Epithelial cell of proximal tubule (primary cell): ENCODE data around the gene COL5A1. TPM values are rescaled to one million over a fixed set of nuclear protein-coding genes. Genes with fewer than 3 reads are reported as not detected.

Experiments
- DNase-seq: peaks from one replicate; pipeline ENCODE4 v3.0.0-alpha.2; 2011; ENCODE audit warnings: low read depth
- H3K4me3 ChIP-seq: 2 replicates; pipeline ENCODE4 v1.5.1; 2011; ENCODE audit warnings: low read depth, mild to moderate bottlenecking, low read length
- total RNA-seq: library from RNA; depleted of rRNA; stranded (reverse); fragments of >200 nt; gene quantifications from 2 replicates; pipeline ENCODE4 v1.2.3, GENCODE V29; 2015
- TF ChIP-seq, protein P1 (sequence below): conservative IDR thresholded peaks from 2 replicates; pipeline ENCODE4 v1.5.1; 2012; ENCODE audit warnings: low read depth, mild to moderate bottlenecking, low read length

Gene COL5A1
- total RNA-seq, 1 donor from 2014 or later = 16.0 TPM

DNA sequence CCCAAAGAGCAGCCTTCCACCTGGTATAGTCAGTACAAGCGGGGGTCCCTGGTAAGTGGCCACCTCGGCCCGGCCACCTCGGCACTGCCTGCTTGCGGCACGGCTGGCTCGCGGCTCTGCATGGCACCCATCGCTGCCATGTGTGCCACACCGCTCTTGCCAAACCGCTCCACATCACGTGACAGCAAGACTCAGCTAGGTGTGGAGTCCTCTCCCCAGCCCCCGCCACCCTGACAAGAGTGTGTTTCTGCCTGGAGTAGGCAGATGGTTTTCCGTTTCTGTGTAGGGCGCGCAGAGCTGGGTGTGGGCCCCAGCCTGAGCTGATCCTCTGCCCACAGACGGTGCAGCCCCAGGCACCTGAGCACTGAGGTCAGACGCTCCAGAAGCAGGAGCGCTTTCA is 188.5 kb downstream of the COL5A1 start:
- TF ChIP-seq, protein P1, sequence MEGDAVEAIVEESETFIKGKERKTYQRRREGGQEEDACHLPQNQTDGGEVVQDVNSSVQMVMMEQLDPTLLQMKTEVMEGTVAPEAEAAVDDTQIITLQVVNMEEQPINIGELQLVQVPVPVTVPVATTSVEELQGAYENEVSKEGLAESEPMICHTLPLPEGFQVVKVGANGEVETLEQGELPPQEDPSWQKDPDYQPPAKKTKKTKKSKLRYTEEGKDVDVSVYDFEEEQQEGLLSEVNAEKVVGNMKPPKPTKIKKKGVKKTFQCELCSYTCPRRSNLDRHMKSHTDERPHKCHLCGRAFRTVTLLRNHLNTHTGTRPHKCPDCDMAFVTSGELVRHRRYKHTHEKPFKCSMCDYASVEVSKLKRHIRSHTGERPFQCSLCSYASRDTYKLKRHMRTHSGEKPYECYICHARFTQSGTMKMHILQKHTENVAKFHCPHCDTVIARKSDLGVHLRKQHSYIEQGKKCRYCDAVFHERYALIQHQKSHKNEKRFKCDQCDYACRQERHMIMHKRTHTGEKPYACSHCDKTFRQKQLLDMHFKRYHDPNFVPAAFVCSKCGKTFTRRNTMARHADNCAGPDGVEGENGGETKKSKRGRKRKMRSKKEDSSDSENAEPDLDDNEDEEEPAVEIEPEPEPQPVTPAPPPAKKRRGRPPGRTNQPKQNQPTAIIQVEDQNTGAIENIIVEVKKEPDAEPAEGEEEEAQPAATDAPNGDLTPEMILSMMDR = no peak
- no peak for DNase-seq
- no peak overlapping the region for H3K4me3 ChIP-seq

DNA sequence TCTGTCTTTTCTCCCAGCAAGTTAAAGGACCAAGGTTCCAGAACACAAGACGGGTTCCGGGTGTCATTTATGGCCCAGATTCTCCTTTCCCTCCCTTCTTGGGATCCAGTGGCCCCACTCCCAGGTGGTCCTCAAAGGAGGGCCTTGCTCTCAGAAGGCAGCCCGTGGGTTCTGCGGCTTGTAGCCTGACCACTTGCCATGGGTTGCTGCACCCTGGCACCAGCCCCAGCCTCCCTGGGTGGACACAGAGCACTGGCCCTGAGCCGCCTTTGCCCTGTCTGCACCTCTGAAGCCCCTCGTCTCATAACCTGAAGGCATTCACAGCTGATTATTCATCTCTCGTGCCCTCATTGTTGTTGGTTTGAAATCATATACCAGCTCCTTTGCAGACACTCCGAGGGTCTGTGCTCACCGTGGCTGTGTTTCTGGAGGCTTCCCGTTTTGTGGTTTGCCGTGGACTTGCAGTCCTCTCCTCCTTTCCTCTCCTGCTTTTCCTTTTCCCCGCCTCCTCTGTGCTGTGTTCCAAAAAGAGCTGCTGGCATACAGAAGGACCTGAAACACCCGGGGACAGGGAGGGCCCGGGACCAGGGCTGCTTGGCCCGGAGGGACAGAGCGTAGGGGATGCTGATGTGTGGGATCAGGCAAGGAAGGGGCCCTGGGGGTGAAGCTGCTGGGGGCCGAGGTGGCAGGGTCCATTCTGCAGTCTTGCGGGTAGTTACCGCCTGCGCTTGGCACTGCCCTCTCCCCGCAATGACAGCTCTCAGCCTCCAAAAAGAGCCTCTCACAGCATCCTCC is 189.5 kb downstream of the COL5A1 start:
- DNase-seq = no peak
- TF ChIP-seq, protein P1 = no peak
- no peak overlapping the region for H3K4me3 ChIP-seq

DNA sequence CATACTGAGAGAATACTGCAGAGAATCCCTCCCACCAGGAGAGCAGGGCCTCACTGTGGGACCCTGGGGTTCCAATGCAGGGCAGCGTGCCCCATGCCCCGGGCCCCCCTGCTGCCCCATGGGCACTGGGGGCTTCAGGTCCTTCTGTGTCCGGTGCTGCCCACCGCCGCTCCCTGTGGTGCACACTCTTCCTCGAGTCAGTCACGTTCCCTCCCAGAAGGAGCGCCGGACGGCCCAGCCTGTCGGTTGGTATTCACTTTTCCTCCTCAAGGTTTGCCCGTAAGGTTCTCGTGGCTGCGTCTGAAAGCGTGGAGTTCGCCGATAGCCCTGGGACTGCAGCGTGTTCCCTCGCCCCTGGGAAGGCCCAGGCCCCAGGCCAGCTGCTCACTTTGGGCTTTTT is 190.9 kb downstream of the COL5A1 start:
- no peak for DNase-seq
- H3K4me3 ChIP-seq = no peak overlapping the region
- TF ChIP-seq, protein P1 = no peak

DNA sequence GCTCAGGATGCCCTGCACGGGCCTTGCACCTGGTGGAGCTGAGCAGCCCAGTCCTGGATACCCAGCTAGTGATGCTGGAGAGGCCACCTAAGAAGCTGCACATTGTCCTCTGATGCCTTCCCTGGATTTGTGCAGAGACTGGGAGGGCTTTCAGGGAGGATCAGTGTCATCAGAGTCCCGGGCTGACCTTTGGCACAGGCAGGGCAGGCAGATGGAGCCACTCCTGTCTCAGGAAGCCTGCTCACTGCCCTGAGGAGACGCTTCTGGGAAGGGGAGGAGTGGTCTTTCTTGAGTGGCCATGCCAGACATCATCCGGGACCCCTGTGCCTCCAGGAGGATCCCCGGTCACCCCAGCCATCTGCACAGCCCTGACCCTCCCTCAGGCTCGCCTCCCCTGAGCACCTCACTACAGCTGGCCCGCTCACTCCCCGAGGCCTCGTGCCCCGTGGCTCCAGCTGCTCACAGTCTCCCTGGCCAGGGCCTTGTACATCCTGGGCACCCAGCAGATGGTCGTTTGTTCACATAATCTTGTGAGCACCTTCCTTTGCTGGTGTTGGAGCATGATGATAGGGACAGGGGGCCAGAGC is 191.8 kb downstream of the COL5A1 start:
- TF ChIP-seq, protein P1 = no peak
- DNase-seq = no peak
- H3K4me3 ChIP-seq = no peak overlapping the region

DNA sequence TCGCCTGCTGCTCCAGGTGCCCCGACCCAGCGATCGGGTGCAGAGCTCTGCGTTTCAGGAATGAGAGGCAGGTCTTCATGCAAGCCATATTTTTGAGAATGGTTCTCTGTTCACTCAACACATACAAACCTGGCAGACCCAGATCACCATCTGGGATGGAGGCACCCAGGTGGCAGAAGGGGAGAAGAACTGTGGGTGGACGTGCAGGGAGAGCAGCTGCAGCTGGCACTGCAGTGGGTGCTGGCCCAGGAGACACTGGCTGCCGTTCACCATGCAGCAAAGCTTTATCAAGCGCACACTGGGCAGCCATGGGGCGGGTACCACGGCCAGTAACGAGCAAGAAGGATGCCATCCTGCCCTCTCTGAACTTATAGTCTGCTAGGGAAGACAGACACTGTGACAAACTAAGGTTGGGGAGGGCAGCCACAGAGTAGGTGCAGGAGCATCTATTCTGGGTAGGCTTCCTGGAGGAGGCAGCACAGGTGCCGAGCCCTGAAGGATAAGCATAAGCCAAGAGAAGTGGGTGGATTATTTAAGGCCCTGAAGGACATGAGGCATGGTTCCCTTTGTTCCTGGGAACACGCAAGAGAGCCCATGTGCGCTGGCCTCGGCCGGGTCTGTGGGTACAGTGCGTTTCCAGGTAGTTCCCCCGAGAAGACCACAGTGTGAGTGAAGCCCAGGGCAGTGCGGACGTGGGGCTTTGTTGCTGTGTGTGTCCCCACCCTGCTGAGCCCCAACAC is 192.8 kb downstream of the COL5A1 start:
- TF ChIP-seq, protein P1 = no peak
- no peak for DNase-seq
- no peak overlapping the region for H3K4me3 ChIP-seq

DNA sequence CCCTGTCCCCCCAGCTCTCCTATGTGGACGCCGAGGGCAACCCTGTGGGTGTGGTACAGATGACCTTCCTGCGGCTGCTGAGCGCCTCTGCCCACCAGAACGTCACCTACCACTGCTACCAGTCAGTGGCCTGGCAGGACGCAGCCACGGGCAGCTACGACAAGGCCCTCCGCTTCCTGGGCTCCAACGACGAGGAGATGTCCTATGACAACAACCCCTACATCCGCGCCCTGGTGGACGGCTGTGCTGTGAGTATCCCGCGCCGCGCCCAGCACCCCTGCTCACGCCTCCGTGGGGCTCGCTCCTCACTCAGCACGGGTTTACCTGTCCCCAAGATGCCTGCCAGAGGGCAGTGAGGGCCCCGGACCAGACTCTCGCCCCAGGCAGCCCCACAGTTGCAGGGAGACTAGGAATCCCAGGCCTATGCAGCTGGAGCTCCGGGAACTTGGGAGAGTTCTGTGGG is 193.4 kb downstream of the COL5A1 start:
- TF ChIP-seq, protein P1 = no peak
- no peak for DNase-seq
- no peak overlapping the region for H3K4me3 ChIP-seq
